GOT3 (cell line): ENCODE measurements around the gene KCNMB4.

Experiments
- DNase-seq: peaks from one replicate; lab custom pipeline; 2025; ENCODE audit warnings: mixed read lengths; lab: John Stamatoyannopoulos, UW

Gene KCNMB4

DNA sequence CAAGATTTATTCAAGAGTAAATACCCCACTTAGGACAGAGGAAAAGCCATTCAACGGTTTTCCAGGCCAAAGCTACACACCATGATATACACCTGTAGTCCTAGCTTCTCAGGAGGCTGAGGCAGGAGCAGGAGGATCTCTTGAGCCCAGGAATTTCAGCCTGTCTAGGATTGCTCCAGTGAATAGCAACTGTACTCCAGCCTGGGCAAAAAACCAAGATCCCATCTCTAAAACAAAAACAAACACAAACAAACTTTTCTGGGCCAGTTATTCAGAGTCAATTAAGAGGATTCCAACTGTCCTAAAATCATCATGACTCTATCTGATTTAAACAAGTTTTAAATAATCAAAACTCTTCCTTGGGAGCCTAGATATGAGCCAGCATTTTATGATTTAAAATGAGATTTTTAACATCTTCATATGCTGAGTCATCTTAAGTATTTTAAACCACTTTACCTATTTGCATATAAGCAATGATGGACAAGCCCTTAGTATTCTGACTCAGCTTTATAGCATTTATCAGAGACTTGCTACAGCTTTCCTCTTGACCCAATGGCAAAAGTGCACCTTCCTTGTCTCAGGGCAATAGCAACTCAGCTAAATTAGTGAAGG lies 77.1 kb downstream of the KCNMB4 start:
- DNase-seq, result no peak

DNA sequence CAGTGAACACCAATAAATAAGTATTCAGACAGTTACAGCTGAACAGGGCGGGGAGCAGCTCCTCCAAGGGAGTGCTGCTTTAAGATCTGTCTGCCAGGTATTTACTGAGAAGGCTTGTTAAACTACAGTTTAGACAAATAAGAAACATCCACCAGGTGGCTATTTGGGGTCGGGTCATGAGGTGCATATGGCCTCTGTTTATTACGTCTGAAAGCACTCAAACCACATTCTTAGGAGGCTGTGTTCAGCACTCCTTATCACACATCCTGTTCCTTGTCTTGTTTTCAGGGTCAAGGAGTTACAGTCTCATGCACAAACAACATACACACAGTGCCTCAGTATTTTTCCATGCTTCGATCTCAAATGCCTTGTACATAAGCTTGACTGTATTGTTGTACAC lies 78.8 kb downstream of the KCNMB4 start:
- no peak for DNase-seq

DNA sequence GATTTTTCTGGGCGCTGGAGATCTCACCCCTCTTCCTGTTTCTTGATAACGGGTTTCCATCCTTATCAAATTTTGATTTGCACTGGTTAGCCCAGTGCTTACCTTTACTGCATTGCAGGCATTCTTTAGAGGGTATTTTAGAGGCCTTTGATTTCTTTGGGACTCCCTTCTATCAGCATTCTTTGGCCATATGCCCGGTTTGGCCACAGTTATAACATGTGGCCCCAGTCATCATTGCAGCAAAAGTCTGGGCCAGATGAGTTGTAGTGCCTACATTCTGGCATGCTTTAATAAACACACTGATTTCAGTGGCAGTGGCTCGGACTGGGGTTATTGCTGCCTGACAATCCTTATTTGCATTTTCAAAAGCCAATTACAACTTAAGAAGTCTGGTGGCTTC lies 82.3 kb downstream of the KCNMB4 start:
- DNase-seq, result no peak

DNA sequence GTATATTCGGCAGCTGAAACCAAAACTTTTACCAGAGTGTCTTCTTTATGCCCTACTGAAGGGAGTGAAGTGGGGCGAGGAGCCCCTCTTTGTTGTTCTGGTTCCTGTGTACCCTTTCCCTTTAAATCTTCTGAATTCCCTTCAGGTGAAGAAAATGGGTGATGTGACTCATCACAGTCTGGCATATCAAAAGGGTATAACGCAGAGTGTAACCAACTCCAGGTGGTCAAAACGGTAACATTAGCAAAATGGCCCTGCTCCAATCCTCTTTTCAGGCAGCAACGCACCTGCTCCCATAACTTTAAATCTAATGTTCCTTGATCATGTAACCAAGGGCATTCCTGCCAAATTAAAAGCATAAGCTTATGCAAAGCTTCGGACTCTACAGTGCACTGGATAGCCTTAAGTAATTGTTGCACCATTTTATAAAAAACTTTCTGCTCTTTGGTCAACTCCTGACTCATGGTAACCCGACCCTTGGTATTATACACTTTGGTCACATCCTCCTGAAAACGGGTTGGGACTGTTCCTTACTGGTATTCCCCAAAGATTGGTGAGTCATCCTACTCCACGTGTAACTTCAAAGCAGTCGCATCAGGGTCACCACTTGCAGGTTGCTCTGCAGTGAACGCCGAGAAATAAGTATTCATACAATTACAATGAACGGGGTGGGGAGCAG lies 83.1 kb downstream of the KCNMB4 start:
- no peak for DNase-seq

DNA sequence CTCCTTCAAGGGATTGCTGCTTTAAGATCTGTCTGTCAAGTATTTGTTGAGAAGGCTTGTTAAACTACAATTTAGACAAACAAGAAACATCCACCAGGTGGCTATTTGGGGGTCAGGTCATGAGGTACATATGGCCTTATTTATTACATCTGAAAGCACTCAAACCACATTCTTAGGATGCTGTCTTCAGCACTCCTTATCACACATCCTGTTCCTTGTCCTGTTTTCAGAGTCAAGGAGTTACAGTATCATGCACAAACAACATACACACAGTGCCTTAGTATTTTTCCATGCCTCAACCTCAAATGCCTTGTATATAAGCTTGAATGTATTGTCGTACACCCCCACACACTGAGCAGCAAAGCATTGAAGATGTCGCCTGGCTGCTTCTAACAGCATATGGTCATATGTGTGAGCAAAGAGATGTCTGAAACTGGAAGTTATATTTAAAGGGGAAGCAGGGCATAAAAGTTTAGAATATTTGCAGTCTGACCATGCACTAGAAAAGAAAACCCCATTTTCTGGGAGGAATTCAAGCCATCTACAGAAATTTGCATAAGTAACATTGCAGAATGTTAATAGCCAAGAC lies 83.8 kb downstream of the KCNMB4 start:
- no peak for DNase-seq

DNA sequence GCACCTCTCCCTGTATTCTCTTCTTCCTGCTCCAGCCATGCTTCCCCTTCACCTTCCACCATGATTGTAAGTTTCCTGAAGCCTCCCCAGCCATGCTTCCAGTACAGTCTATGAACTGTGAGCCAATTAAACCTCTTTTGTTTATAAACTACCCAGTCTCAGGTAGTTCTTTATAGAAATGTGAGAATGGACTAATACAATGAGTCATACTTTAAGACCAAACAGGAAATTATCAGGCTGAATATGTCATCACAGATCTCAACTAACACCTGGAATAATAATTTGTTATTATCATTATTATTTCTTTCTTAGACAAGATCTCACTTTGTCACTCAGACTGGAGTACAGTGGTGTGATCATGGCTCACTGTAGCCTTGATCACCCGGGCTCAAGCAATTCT lies 85.4 kb downstream of the KCNMB4 start:
- no peak for DNase-seq

DNA sequence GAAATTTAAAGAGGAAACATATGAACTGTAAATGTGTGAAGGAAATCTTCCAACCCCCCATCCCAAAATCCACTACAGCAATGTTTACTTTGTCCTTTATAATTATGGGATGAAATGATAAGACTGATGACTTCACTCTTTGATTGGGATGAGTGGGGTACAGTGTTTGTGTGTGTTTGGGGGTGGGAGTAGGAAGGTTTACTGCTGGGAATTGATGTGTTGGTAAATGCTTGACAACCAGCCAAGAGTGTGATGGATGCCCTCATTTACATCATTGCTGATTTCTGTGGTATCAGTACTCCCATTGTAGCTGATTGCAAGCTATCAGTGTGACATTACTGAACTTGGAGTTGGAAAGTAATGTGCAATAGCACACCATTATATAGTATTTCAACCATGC lies 90.9 kb downstream of the KCNMB4 start:
- no peak for DNase-seq

DNA sequence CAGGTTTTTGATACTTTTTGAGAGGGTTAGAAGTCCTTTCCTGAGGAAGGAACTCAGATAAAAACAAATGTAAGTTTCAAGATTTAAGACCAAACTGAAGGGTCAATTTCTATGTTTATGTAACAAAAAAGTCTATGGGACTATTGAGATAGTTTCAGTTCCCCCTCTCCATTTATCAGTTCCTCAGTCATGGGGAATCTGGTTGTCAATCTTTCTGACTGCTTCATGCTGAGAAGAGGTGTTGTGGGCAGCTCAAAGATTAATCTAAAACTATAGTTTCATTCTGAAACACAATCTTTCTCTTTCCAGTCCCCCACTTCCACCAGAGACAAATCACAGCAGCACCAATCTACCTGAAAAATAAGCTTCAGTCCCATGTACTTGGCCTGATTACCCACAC lies 93.7 kb downstream of the KCNMB4 start:
- DNase-seq, result no peak

DNA sequence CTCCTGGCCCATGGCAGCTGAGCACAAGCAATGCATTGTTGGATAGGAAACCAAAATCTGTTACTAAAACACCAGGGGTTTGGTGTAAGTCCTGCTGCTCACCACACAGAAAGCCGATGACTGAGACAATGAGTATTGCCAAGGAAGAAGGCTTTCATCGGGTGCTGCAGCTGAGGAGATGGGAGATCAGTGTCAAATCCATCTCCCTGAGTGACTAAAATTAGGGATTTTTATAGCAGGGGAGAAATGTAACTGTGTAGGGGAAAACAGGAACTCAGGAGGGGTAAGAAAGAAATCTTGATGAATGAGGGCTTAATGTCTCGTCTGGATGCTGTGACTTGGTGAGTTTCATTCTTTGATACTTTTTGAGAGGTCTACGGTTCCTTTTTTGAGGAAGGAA lies 97.9 kb downstream of the KCNMB4 start:
- no peak for DNase-seq

DNA sequence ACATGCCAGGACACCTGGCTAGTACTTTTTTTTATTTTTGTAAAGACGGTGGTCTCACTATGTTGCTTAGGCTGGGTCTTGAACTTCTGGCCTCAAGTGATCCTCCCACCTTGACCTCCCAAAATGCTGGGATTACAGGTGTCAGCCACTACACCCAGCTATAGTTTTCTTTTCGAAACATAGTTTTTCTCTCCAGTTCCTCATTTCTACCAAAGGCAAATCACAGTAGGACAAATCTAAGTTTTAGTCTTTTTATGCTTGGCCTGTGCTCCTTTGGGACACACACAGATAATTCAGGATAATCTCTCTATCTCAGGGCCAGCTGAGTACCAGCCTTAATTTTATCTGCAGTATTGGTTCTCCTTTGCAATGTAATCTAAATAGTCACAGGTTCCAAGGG lies 100.7 kb downstream of the KCNMB4 start:
- no peak for DNase-seq

DNA sequence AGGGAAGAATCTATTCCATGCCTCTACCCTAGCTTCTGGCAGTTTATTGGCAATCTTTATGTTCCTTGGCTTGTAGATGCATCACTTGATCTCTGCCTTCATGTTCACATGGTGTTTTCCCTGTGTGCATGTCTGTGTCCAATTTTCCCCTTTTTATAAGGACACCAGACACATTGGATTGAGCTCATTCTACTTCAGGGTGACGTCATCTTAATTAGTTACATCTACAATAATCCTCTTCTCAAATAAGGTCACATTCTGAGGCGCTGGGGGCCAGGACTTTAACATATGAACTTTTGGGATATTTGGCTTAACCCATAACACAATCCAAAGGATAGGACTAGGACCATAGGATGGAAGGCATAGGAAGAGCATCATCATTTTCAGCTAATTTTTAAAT lies 101.4 kb downstream of the KCNMB4 start:
- no peak for DNase-seq

DNA sequence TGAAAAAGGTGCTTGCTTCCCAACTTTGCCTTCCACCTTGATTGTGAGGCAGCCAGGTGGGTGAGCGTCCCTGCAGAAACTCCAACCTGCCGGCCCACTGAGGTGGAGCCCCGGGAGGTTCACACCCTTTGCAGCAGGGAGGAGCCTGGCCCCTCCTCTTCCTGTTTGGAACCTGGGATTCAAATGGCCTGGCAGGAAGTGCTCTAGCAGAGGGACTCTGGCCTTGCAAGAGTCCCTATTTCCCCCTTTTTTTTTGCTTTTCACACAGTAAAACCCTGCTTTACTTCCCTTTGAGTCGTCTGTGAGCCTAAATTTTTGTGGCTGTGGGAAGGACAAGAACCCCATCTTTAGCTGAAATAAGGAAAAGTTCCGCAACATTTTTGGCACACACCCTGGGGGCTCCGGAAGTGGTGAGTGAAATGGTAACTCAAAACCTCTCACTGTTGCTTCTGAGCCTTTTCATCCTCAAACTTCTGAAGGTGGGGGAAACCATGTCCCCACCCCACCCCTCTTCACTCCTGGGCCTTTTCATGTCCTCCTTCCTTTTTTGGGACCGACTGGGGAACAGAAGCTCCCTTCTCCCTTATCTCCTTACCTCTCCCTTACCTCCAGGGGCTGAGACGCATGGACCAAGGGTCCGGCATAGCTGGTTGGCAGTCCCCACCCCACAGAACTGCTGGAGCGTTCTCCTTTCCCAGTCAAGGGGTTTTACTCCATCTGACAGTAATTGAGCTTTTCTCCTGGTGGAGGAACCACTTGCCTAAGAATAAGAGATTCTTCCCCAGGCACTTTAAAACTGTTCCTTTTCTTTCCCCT lies 102.0 kb downstream of the KCNMB4 start:
- no peak for DNase-seq

DNA sequence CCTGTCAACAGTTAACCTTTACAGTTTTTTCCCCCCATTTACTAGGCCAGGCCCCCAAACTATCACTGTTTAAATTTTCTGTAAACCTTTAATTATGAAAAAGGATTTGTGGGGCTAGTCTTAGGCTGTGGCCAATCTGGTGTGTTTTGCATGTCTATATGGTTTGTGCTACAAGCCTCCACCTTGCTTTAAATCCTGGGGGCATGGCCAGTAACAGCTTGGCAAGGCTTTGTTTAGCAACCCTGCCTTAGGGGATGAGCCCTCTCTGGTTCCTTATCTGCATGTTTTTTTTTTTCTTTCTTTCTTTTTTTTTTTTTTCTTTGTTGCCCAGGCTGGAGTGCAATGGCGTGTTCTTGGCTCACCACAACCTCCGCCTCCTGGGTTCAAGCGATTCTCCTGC lies 102.7 kb downstream of the KCNMB4 start:
- DNase-seq, result no peak

DNA sequence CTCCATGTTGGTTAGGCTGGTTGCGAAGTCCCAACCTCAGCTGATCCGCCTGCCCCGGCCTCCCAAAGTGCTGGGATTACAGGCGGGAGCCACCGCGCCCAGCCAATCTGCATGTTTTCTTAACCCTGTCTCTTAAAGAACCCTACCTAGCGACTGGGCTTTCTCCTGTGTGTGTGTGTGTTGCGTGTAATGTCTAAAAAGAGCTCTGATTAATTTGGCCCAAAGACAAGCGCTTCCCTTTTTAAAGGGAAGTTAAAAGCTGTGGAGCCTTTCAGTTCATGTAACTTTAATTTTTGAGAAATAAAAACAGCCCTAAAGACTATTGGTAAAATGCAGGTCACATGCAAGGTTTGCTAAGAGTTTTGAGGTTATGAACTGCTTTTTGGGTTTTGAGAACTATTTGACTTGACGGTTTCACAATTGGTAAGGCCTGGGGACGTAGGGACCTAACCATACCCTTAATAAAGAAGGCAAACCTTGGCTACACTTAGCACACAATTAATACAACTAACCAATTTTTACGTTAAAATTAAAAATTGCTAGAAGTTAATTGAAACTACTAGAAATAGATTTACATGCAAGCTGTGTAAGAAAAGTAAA lies 103.2 kb downstream of the KCNMB4 start:
- no peak for DNase-seq

DNA sequence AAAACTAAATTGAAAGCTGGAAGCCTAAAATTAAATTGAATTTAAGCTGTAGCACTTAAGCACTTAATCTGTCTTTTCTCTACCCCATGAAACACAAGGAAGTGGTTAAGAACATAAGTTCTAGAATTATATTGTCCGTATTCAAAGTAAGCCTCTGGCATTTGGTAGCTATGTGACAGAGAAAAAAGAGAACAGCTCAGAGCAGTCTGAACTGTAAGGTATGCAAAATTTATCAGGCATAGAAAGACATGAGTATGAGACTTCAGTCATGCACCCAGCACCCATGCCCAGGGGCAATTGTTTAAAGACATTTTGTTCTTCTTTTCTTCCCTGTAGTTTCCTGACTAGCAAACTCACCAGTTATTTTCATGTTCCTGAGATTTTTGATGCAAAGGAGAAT lies 116.7 kb downstream of the KCNMB4 start:
- DNase-seq, result no peak
